Caco-2 (cell line): ENCODE results near the gene GFRA4. TPM values are rescaled to one million over a fixed set of nuclear protein-coding genes. Genes with fewer than 3 reads are reported as not detected.

ENCODE experiments used
- BruUV-seq: library from RNA; stranded (reverse); fragments of 400-500 nt; replicated peaks from 2 replicates; lab custom pipeline; 2021; lab: Mats Ljungman, UMichigan
- CTCF ChIA-PET: fragments of 300-600 bp; sonication (Branson Sonifier 250); formaldehyde crosslinking; loops from one replicate; lab custom pipeline; 2022; ENCODE audit warnings: antibody characterized with exemption; lab: Charles Lee
- POLR2A ChIA-PET: fragments of 300-600 bp; sonication (Branson Sonifier 250); formaldehyde crosslinking; loops from one replicate; lab custom pipeline; 2022; ENCODE audit warnings: antibody characterized with exemption; lab: Charles Lee
- DNase-seq, 2 experiments: peaks; one replicate each; pipeline versions ENCODE4 v3.0.0 to v3.0.0-alpha.2; 2020 to 2022
- H3K27me3 ChIP-seq: replicated peaks from 2 replicates; pipeline ENCODE4 v1.6.0; 2011; ENCODE audit warnings: low read length; ENCODE audit not compliant: control insufficient read depth, insufficient read depth
- H3K36me3 ChIP-seq: 2 replicates; pipeline ENCODE4 v1.5.1; 2011; ENCODE audit warnings: low read length; ENCODE audit not compliant: control insufficient read depth, insufficient read depth
- H3K4me1 ChIP-seq: fragments of 250-450 bp; sonication (Bioruptor Pico); 2 replicates; pipeline ENCODE4 v1.5.1; 2020; ENCODE audit warnings: mild to moderate bottlenecking
- H3K4me3 ChIP-seq: 2 replicates; pipeline ENCODE4 v1.5.1; 2011; ENCODE audit warnings: low read depth, mild to moderate bottlenecking, control low read depth, low read length
- H3K9me3 ChIP-seq: fragments of 250-450 bp; sonication (Bioruptor Pico); 2 replicates; pipeline ENCODE4 v1.5.1; 2020; ENCODE audit warnings: mild to moderate bottlenecking, moderate library complexity
- H3K27ac Mint-ChIP-seq: one replicate; pipeline ENCODE4 v1.8.0; 2022; ENCODE audit warnings: mixed read lengths; ENCODE audit not compliant: unreplicated experiment
- H3K27me3 Mint-ChIP-seq: one replicate; pipeline ENCODE4 v1.8.0; 2022; ENCODE audit warnings: mixed read lengths; ENCODE audit not compliant: insufficient read depth, unreplicated experiment
- H3K36me3 Mint-ChIP-seq: one replicate; pipeline ENCODE4 v1.8.0; 2022; ENCODE audit warnings: mild to moderate bottlenecking, mixed read lengths; ENCODE audit not compliant: insufficient read depth, unreplicated experiment
- H3K4me1 Mint-ChIP-seq: one replicate; pipeline ENCODE4 v1.8.0; 2022; ENCODE audit warnings: low read depth, mixed read lengths; ENCODE audit not compliant: unreplicated experiment
- H3K4me3 Mint-ChIP-seq: one replicate; pipeline ENCODE4 v1.8.0; 2022; ENCODE audit warnings: mild to moderate bottlenecking, moderate library complexity, mixed read lengths; ENCODE audit not compliant: unreplicated experiment
- H3K9me3 Mint-ChIP-seq: one replicate; pipeline ENCODE4 v1.8.0; 2022; ENCODE audit warnings: mixed read lengths; ENCODE audit not compliant: unreplicated experiment
- intact Hi-C: fragments of 100-400 bp; cut with micrococcal nuclease; formaldehyde crosslinking; loops from one replicate; pipeline ENCODE4 v1.10.0; 2022; ENCODE audit not compliant: unreplicated experiment
- total RNA-seq: library from RNA; stranded (reverse); gene quantifications from 2 replicates; pipeline ENCODE4 v1.2.3, GENCODE V29; 2022
- TF ChIP-seq, protein P1 (sequence below), 2 experiments: fragments of 200-600 bp in 1 of 2; IDR thresholded peaks; 1 replicate in 1 of 2; 2 replicates in 1 of 2; pipeline versions ENCODE4 v1.5.1 to v1.8.0; 2011 to 2022; ENCODE audit warnings: antibody characterized with exemption in 1 of 2, control low read depth in 1 of 2, inconsistent platforms in 1 of 2, low read depth in 1 of 2, low read length in 1 of 2, mild to moderate bottlenecking in 1 of 2, moderate library complexity in 1 of 2; ENCODE audit not compliant: insufficient read depth in 1 of 2, severe bottlenecking in 1 of 2, unreplicated experiment in 1 of 2

The GFRA4 gene
- total RNA-seq, 1 experiment from 2014 or later, result not detected

DNA sequence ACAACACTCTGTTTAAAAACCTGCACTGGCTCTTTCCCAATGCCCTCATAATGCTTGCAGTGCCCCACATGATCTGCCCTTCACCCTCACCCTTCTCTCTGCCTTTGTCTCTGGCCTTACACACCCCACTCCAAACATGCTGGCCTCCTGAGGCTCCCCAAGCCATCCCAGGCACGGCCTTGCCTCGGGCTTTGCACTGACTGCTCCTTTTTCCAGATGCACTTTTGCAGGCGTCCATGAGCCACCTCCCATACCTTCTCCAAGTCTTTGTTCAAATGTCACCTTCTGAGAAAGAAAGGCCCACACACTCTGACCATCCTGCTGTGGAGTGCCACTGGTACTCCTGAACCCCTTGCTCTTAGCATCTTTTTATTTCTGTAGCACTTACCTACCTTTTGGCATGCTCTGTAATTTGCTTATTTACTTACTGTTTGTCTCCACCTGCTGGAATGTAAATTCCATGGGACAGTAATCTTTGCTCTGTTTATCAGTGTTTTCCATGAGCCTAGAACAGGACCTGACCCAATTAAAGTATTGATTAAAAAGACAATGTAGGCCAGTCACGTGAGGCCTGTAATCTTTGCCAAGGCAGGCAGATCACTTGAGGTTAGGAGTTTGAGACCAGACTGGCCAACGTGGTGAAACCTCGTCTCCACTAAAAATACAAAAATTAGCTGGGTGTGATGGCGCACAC lies 30.7 kb downstream of the GFRA4 start:
- H3K4me1 Mint-ChIP-seq, result peaks cover 7% of the 10 kb centered on the region
- no TSS peak for BruUV-seq
- H3K27me3 ChIP-seq, result no peaks in the 10 kb centered on the region
- H3K27me3 Mint-ChIP-seq, result no peaks in the 10 kb centered on the region
- H3K4me3 ChIP-seq, result no peak overlapping the region
- H3K4me3 Mint-ChIP-seq, result no peak overlapping the region
- ChIA-PET POLR2A (no interaction called here), CTCF (interaction anchor here (1.3 kb wide), 1 partner anchor 69 kb away, joined by 3 read pairs; no protein-coding TSS in a partner anchor)
- intact Hi-C loops, result loop anchor here (1.0 to 10.0 kb wide), 2 partner anchors 68 to 274 kb away; no protein-coding TSS in a partner anchor
- no peaks in the 10 kb centered on the region; the same call in 1 of the 2 replicates for H3K36me3 ChIP-seq
- H3K36me3 Mint-ChIP-seq, result no peaks in the 10 kb centered on the region
- TF ChIP-seq, protein P1, sequence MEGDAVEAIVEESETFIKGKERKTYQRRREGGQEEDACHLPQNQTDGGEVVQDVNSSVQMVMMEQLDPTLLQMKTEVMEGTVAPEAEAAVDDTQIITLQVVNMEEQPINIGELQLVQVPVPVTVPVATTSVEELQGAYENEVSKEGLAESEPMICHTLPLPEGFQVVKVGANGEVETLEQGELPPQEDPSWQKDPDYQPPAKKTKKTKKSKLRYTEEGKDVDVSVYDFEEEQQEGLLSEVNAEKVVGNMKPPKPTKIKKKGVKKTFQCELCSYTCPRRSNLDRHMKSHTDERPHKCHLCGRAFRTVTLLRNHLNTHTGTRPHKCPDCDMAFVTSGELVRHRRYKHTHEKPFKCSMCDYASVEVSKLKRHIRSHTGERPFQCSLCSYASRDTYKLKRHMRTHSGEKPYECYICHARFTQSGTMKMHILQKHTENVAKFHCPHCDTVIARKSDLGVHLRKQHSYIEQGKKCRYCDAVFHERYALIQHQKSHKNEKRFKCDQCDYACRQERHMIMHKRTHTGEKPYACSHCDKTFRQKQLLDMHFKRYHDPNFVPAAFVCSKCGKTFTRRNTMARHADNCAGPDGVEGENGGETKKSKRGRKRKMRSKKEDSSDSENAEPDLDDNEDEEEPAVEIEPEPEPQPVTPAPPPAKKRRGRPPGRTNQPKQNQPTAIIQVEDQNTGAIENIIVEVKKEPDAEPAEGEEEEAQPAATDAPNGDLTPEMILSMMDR (IDR thresholded peaks at IDR 0.05; ENCODE audit: insufficient read depth in 1 of 2, low read depth in 1 of 2, low read length in 1 of 2, severe bottlenecking in 1 of 2, unreplicated experiment in 1 of 2), result peak in 1 of 2 experiments; percentile 20
- no peak overlapping the region for H3K27ac Mint-ChIP-seq
- no peak for DNase-seq
- no peaks in the 10 kb centered on the region for H3K9me3 ChIP-seq
- no peaks in the 10 kb centered on the region for H3K4me1 ChIP-seq
- no peaks in the 10 kb centered on the region for H3K9me3 Mint-ChIP-seq

DNA sequence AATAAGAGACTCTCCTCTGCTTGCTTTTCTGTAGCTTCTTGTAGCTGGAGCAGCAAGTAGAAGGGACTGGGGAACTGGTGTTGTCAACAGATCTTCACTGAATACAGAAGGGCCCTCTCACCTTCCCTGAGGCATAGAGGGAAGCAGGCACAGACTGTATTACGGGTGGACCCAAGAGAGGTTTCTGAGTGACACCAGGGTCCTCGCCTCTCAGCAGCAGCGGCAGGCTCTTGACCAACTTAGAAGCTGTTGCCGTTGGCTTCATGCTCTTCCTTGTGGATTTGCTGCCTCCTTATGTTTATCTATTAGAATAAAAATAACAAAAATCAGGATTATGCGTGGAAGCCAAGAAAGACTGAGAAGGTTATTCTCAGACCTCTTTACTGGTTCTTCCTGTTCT lies 31.7 kb downstream of the GFRA4 start:
- intact Hi-C loops, result loop anchor here (10.0 kb wide), 1 partner anchor 67 kb away; no protein-coding TSS in a partner anchor
- DNase-seq, result no peak
- H3K27me3 Mint-ChIP-seq, result no peaks in the 10 kb centered on the region
- TF ChIP-seq, protein P1 (IDR thresholded peaks at IDR 0.05; ENCODE audit: insufficient read depth in 1 of 2, low read depth in 1 of 2, low read length in 1 of 2, severe bottlenecking in 1 of 2, unreplicated experiment in 1 of 2), result no peak
- ChIA-PET CTCF (interaction anchor here (1.5 kb wide), 1 partner anchor 68 kb away, joined by 5 read pairs; no protein-coding TSS in a partner anchor), POLR2A (no interaction called here)
- H3K4me1 Mint-ChIP-seq, result peaks cover 7% of the 10 kb centered on the region
- no peak overlapping the region for H3K4me3 ChIP-seq
- H3K9me3 Mint-ChIP-seq, result no peaks in the 10 kb centered on the region
- H3K4me1 ChIP-seq, result no peaks in the 10 kb centered on the region
- H3K9me3 ChIP-seq, result no peaks in the 10 kb centered on the region
- no peaks in the 10 kb centered on the region for H3K27me3 ChIP-seq
- H3K36me3 ChIP-seq, result no peaks in the 10 kb centered on the region; the same call in 1 of the 2 replicates
- BruUV-seq, result no TSS peak
- no peaks in the 10 kb centered on the region for H3K36me3 Mint-ChIP-seq
- no peak overlapping the region for H3K4me3 Mint-ChIP-seq
- no peak overlapping the region for H3K27ac Mint-ChIP-seq

DNA sequence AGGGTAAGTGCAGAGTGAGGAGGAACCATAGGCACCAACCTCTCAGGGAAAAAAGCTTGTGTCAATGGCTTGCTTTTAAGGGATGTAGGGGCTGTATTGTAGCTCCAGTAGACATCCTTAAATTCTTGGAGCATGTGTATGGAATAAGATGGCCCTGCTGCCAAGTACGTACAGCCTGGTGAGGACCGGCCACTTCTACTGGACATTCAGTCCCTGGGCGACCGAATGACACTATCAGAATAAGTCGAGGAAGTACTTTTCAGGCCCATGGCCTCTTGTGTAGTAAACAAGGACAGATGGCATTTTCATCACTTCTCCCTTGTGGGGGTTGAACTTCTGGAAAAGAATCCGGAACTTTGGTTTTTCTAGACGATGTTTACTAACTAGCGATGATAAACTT lies 32.8 kb downstream of the GFRA4 start:
- POLR2A ChIA-PET, result interaction anchor here (0.6 kb wide), 1 partner anchor 378 kb away, joined by 4 read pairs; no protein-coding TSS in a partner anchor
- H3K9me3 Mint-ChIP-seq, result no peaks in the 10 kb centered on the region
- no peak for DNase-seq
- Histone ChIP-seq H3K4me1 (no peaks in the 10 kb centered on the region), H3K4me3 (no peak overlapping the region), H3K27me3 (no peaks in the 10 kb centered on the region), H3K36me3 (no peaks in the 10 kb centered on the region; the same call in 1 of the 2 replicates), H3K9me3 (no peaks in the 10 kb centered on the region)
- no peaks in the 10 kb centered on the region for H3K27me3 Mint-ChIP-seq
- peaks cover 7% of the 10 kb centered on the region for H3K4me1 Mint-ChIP-seq
- TF ChIP-seq, protein P1 (IDR thresholded peaks at IDR 0.05; ENCODE audit: insufficient read depth in 1 of 2, low read depth in 1 of 2, low read length in 1 of 2, severe bottlenecking in 1 of 2, unreplicated experiment in 1 of 2), result no peak
- no peak overlapping the region for H3K27ac Mint-ChIP-seq
- no peaks in the 10 kb centered on the region for H3K36me3 Mint-ChIP-seq
- CTCF ChIA-PET, result interaction anchor here (0.6 to 1.5 kb wide), 2 partner anchors 67 to 119 kb away, joined by 3 to 5 read pairs; no protein-coding TSS in a partner anchor
- H3K4me3 Mint-ChIP-seq, result no peak overlapping the region
- BruUV-seq, result no TSS peak
- intact Hi-C loops, result loop anchor here (10.0 kb wide), 1 partner anchor 66 kb away; no protein-coding TSS in a partner anchor
